Nephron (organoid): ENCODE results near the gene EID2.

Source experiments
- H3K27ac Mint-ChIP-seq, 3 experiments: 2 replicates each; pipeline ENCODE4 v1.8.0; 2020; ENCODE audit warnings: mixed read lengths in 3 of 3, mild to moderate bottlenecking in 2 of 3, moderate library complexity in 1 of 3
- H3K27me3 Mint-ChIP-seq: 2 replicates; pipeline ENCODE4 v1.8.0; 2021; ENCODE audit warnings: low read depth, mild to moderate bottlenecking, moderate library complexity, mixed read lengths
- H3K36me3 Mint-ChIP-seq: 2 replicates; pipeline ENCODE4 v1.8.0; 2020; ENCODE audit warnings: low read depth, mixed read lengths
- H3K4me1 Mint-ChIP-seq: 2 replicates; pipeline ENCODE4 v1.8.0; 2020; ENCODE audit warnings: mixed read lengths
- H3K4me3 Mint-ChIP-seq, 3 experiments: 2 replicates each; pipeline ENCODE4 v1.8.0; 2020; ENCODE audit warnings: mild to moderate bottlenecking in 3 of 3, mixed read lengths in 3 of 3, moderate library complexity in 2 of 3
- H3K9me3 Mint-ChIP-seq: 2 replicates; pipeline ENCODE4 v1.8.0; 2020; ENCODE audit warnings: mixed read lengths
- CTCF ChIP-seq, 3 experiments: fragments of 200-600 bp; sonication (generic); IDR thresholded peaks; one replicate each; pipeline ENCODE4 v1.5.0; 2021; ENCODE audit warnings: antibody characterized with exemption in 3 of 3; ENCODE audit not compliant: unreplicated experiment in 3 of 3

The EID2 gene

GRCh38 chr19:39539518-39540332 is at the start of gene EID2:
Gene EID2 (minus strand): TSS chr19:39540161. CDS start chr19:39540079, 82 bp downstream.
- Mint-ChIP-seq H3K4me3 (peak within 1 kb of the TSS; percentile 99 to 100 (median 99)), H3K36me3 (peaks cover 7% of the 10 kb centered on the region), H3K4me1 (peaks cover 22% of the 10 kb centered on the region), H3K27ac (peak within 1 kb of the TSS; percentile 79 to 98 (median 97)), H3K9me3 (no peaks in the 10 kb centered on the region), H3K27me3 (peaks cover 5% of the 10 kb centered on the region)
- TF ChIP-seq CTCF (IDR thresholded peaks at IDR 0.05; ENCODE audit: unreplicated experiment in 3 of 3) = peak; percentile 81 to 89 (median 87)

- peaks cover 7% of the 10 kb centered on the region for H3K27me3 Mint-ChIP-seq
- H3K4me1 Mint-ChIP-seq = no peaks in the 10 kb centered on the region
- TF ChIP-seq CTCF (IDR thresholded peaks at IDR 0.05; ENCODE audit: unreplicated experiment in 3 of 3) = no peak
- no peak overlapping the region for H3K4me3 Mint-ChIP-seq
- no peaks in the 10 kb centered on the region for H3K36me3 Mint-ChIP-seq
- no peak overlapping the region for H3K27ac Mint-ChIP-seq
- H3K9me3 Mint-ChIP-seq = no peaks in the 10 kb centered on the region
Observed at GRCh38 chr19:39588066-39588465, 48.1 kb upstream of the EID2 start.

- no peak for TF ChIP-seq CTCF (IDR thresholded peaks at IDR 0.05; ENCODE audit: unreplicated experiment in 3 of 3)
- no peak overlapping the region for H3K27ac Mint-ChIP-seq
- H3K36me3 Mint-ChIP-seq = no peaks in the 10 kb centered on the region
- H3K27me3 Mint-ChIP-seq = peaks cover 7% of the 10 kb centered on the region
- no peaks in the 10 kb centered on the region for H3K4me1 Mint-ChIP-seq
- H3K9me3 Mint-ChIP-seq = no peaks in the 10 kb centered on the region
- H3K4me3 Mint-ChIP-seq = no peak overlapping the region
Observed at GRCh38 chr19:39587496-39587895, 47.5 kb upstream of the EID2 start.

GRCh38 chr19:39582891-39583625 is 43.1 kb upstream of the EID2 start:
- no peak for TF ChIP-seq CTCF (IDR thresholded peaks at IDR 0.05; ENCODE audit: unreplicated experiment in 3 of 3)
- no peak overlapping the region for H3K27ac Mint-ChIP-seq
- no peaks in the 10 kb centered on the region for H3K36me3 Mint-ChIP-seq
- H3K4me3 Mint-ChIP-seq = no peak overlapping the region
- no peaks in the 10 kb centered on the region for H3K4me1 Mint-ChIP-seq
- peaks cover 12% of the 10 kb centered on the region for H3K27me3 Mint-ChIP-seq
- H3K9me3 Mint-ChIP-seq = no peaks in the 10 kb centered on the region

- Mint-ChIP-seq H3K9me3 (peaks cover 1% of the 10 kb centered on the region), H3K4me3 (no peak overlapping the region), H3K36me3 (no peaks in the 10 kb centered on the region), H3K27ac (no peak overlapping the region), H3K27me3 (peaks cover 18% of the 10 kb centered on the region), H3K4me1 (no peaks in the 10 kb centered on the region)
- TF ChIP-seq CTCF (IDR thresholded peaks at IDR 0.05; ENCODE audit: unreplicated experiment in 3 of 3) = no peak
Observed at GRCh38 chr19:39582442-39582841, 42.5 kb upstream of the EID2 start.
